ENCODE data around the gene PNMA8A.
"Not testable (repeated sequence)": the region's sequence is repeated elsewhere in the genome, so short reads cannot be mapped to it uniquely, and the experiment has no call there.

DNA sequence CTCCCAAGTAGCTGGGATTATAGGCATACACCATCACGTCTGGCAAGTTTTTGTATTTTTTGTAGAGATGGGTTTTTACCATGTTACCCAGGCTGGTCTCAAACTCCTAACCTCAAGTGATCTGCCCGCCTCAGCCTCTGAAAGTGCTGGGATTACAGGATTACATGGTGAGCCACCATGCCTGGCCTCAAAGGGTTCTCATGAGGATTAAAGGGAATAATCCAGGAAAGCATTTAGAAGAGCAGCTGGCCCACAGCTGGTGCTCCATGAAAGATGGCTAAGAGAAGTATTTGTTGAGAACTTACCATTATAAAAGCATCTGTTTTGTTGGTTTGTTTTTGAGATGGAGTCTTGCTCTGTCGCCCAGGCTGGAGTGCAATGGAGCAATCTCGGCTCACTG is 25.5 kb upstream of the PNMA8A start:
- not testable (repeated sequence) for TF ChIP-seq FOXM1 (IDR thresholded peaks at IDR 0.05; ENCODE audit: low read depth); CHD2 (IDR thresholded peaks at IDR 0.05; ENCODE audit: low read length, partially characterized antibody); SIN3A (IDR thresholded peaks at IDR 0.05; ENCODE audit: borderline replicate concordance, low read depth, low read length); NFIC (IDR thresholded peaks at IDR 0.05; ENCODE audit: borderline replicate concordance); JUND (IDR thresholded peaks at IDR 0.05); RAD21 (IDR thresholded peaks at IDR 0.05; ENCODE audit: low read length); EP300 (IDR thresholded peaks at IDR 0.05; ENCODE audit: borderline replicate concordance in 1 of 2, low read depth in 1 of 2, low read length in 1 of 2)
- TF ChIP-seq, protein P1, sequence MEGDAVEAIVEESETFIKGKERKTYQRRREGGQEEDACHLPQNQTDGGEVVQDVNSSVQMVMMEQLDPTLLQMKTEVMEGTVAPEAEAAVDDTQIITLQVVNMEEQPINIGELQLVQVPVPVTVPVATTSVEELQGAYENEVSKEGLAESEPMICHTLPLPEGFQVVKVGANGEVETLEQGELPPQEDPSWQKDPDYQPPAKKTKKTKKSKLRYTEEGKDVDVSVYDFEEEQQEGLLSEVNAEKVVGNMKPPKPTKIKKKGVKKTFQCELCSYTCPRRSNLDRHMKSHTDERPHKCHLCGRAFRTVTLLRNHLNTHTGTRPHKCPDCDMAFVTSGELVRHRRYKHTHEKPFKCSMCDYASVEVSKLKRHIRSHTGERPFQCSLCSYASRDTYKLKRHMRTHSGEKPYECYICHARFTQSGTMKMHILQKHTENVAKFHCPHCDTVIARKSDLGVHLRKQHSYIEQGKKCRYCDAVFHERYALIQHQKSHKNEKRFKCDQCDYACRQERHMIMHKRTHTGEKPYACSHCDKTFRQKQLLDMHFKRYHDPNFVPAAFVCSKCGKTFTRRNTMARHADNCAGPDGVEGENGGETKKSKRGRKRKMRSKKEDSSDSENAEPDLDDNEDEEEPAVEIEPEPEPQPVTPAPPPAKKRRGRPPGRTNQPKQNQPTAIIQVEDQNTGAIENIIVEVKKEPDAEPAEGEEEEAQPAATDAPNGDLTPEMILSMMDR (IDR thresholded peaks at IDR 0.05) = not testable (repeated sequence)
- TF ChIP-seq, protein P2, sequence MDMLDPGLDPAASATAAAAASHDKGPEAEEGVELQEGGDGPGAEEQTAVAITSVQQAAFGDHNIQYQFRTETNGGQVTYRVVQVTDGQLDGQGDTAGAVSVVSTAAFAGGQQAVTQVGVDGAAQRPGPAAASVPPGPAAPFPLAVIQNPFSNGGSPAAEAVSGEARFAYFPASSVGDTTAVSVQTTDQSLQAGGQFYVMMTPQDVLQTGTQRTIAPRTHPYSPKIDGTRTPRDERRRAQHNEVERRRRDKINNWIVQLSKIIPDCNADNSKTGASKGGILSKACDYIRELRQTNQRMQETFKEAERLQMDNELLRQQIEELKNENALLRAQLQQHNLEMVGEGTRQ (IDR thresholded peaks at IDR 0.05; ENCODE audit: borderline replicate concordance, low read depth, low read length) = not testable (repeated sequence)
- TF ChIP-seq, protein P3, sequence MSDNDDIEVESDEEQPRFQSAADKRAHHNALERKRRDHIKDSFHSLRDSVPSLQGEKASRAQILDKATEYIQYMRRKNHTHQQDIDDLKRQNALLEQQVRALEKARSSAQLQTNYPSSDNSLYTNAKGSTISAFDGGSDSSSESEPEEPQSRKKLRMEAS (IDR thresholded peaks at IDR 0.05; ENCODE audit: low read depth) = not testable (repeated sequence)
- TF ChIP-seq, protein P4, sequence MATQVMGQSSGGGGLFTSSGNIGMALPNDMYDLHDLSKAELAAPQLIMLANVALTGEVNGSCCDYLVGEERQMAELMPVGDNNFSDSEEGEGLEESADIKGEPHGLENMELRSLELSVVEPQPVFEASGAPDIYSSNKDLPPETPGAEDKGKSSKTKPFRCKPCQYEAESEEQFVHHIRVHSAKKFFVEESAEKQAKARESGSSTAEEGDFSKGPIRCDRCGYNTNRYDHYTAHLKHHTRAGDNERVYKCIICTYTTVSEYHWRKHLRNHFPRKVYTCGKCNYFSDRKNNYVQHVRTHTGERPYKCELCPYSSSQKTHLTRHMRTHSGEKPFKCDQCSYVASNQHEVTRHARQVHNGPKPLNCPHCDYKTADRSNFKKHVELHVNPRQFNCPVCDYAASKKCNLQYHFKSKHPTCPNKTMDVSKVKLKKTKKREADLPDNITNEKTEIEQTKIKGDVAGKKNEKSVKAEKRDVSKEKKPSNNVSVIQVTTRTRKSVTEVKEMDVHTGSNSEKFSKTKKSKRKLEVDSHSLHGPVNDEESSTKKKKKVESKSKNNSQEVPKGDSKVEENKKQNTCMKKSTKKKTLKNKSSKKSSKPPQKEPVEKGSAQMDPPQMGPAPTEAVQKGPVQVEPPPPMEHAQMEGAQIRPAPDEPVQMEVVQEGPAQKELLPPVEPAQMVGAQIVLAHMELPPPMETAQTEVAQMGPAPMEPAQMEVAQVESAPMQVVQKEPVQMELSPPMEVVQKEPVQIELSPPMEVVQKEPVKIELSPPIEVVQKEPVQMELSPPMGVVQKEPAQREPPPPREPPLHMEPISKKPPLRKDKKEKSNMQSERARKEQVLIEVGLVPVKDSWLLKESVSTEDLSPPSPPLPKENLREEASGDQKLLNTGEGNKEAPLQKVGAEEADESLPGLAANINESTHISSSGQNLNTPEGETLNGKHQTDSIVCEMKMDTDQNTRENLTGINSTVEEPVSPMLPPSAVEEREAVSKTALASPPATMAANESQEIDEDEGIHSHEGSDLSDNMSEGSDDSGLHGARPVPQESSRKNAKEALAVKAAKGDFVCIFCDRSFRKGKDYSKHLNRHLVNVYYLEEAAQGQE (IDR thresholded peaks at IDR 0.05; ENCODE audit: low read depth, low read length) = not testable (repeated sequence)
